Caki2 (cell line): ENCODE data around the gene ABCB11. TPM values are rescaled to one million over a fixed set of nuclear protein-coding genes. Genes with fewer than 3 reads are reported as not detected.

Experiments used
- DNase-seq: peaks from one replicate; pipeline ENCODE4 v3.0.0-alpha.2; 2015; ENCODE audit warnings: low read depth
- in situ Hi-C: cut with HindIII; loops from 2 replicates; pipeline ENCODE4 v1.10.0; 2016; ENCODE audit warnings: low sequenced_read_pairs, low pct_unique_long_range_greater_than_20kb, mixed read lengths
- total RNA-seq: library from RNA; depleted of rRNA; stranded (reverse); fragments of >200 nt; shearing (Covaris generic); gene quantifications from 2 replicates; pipeline ENCODE4 v1.2.3, GENCODE V29; 2014; ENCODE audit warnings: low replicate concordance

The ABCB11 gene
- total RNA-seq, 1 experiment from 2014 or later: not detected

GRCh38 chr2:168920504-168921157 lies 110.5 kb downstream of the ABCB11 start:
- in situ Hi-C loops: no loop called here
- DNase-seq: peak; percentile 35

- no peak for DNase-seq
- in situ Hi-C loops: no loop called here
Observed at GRCh38 chr2:168916331-168916675, 114.8 kb downstream of the ABCB11 start.

- DNase-seq: no peak
- in situ Hi-C loops: no loop called here
Observed at GRCh38 chr2:168915441-168916330, 115.4 kb downstream of the ABCB11 start.

GRCh38 chr2:168913495-168913894 lies 117.6 kb downstream of the ABCB11 start:
- DNase-seq: no peak
- in situ Hi-C loops: no loop called here

- no peak for DNase-seq
- in situ Hi-C loops: no loop called here
Observed at GRCh38 chr2:168912901-168913369, 118.2 kb downstream of the ABCB11 start.

- in situ Hi-C loops: no loop called here
- DNase-seq: no peak
Observed at GRCh38 chr2:168912466-168912865, 118.7 kb downstream of the ABCB11 start.

- in situ Hi-C loops: no loop called here
- DNase-seq: no peak
Observed at GRCh38 chr2:168910330-168910729, 120.8 kb downstream of the ABCB11 start.

- in situ Hi-C loops: no loop called here
Observed at GRCh38 chr2:168907940-168908662, 123.0 kb downstream of the ABCB11 start.

GRCh38 chr2:168904358-168904757 lies 126.8 kb downstream of the ABCB11 start:
- DNase-seq: no peak
- in situ Hi-C loops: no loop called here

More at GRCh38 chr2:168907940-168908662, 123.0 kb downstream of the ABCB11 start:
- DNase-seq: no peak

GRCh38 chr2:168903888-168904287 lies 127.2 kb downstream of the ABCB11 start:
- in situ Hi-C loops: no loop called here
- DNase-seq: no peak

GRCh38 chr2:168901003-168901402 lies 130.1 kb downstream of the ABCB11 start, which contains the start of gene G6PC2:
Gene G6PC2 (plus strand): TSS chr2:168901291. CDS start chr2:168901332, 41 bp downstream.
- no peak for DNase-seq
- in situ Hi-C loops: no loop called here

- in situ Hi-C loops: no loop called here
- DNase-seq: no peak
Observed at GRCh38 chr2:168897449-168897848, 133.7 kb downstream of the ABCB11 start.

GRCh38 chr2:168896783-168897182 lies 134.3 kb downstream of the ABCB11 start:
- in situ Hi-C loops: no loop called here
- DNase-seq: no peak

GRCh38 chr2:168895771-168896170 lies 135.4 kb downstream of the ABCB11 start:
- in situ Hi-C loops: no loop called here

GRCh38 chr2:168894720-168895119 lies 136.4 kb downstream of the ABCB11 start:
- no peak for DNase-seq
- in situ Hi-C loops: no loop called here

More at GRCh38 chr2:168895771-168896170, 135.4 kb downstream of the ABCB11 start:
- DNase-seq: no peak

GRCh38 chr2:168894101-168894500 lies 137.0 kb downstream of the ABCB11 start:
- DNase-seq: no peak
- in situ Hi-C loops: no loop called here

GRCh38 chr2:168892327-168892726 lies 138.8 kb downstream of the ABCB11 start:
- in situ Hi-C loops: no loop called here
- DNase-seq: no peak

- in situ Hi-C loops: no loop called here
- peak; percentile 85 for DNase-seq
Observed at GRCh38 chr2:168890006-168890782, 140.9 kb downstream of the ABCB11 start, which contains the start of gene SPC25. Gene SPC25 (minus strand): TSS chr2:168890430. CDS start chr2:168889519, 911 bp downstream.
